Testis (tissue), 2 donors: ENCODE results near the gene SCP2.

ENCODE experiments used
- CTCF ChIP-seq, 3 experiments: fragments of 450-650 bp in 2 of 3; fragments of 200-600 bp in 1 of 3; sonication (generic) in 1 of 3; IDR thresholded peaks; one replicate each; pipeline ENCODE4 v1.5.1; 2016 to 2019; ENCODE audit warnings: antibody characterized with exemption in 3 of 3, mild to moderate bottlenecking in 2 of 3, moderate library complexity in 1 of 3
- POLR2A ChIP-seq: fragments of 450-650 bp; IDR thresholded peaks from one replicate; pipeline ENCODE4 v1.6.1; 2017; ENCODE audit warnings: antibody characterized with exemption, mild to moderate bottlenecking, moderate library complexity

- TF ChIP-seq CTCF (IDR thresholded peaks at IDR 0.05): no peak
- TF ChIP-seq POLR2A: no peak
Measured at GRCh38 chr1:53020588-53020987, 93.5 kb downstream of the SCP2 start.
